KOPT-K1 (cell line): ENCODE results near the gene GALNT3.

ENCODE experiments used
- H3K27ac ChIP-seq: fragments of 200-600 bp; sonication (generic); 2 replicates; pipeline ENCODE4 v1.5.1; 2016; ENCODE audit warnings: antibody characterized with exemption, mild to moderate bottlenecking, low read depth, low read length; ENCODE audit not compliant: poor library complexity, severe bottlenecking
- H3K36me3 ChIP-seq: fragments of 200-600 bp; sonication (generic); 2 replicates; pipeline ENCODE4 v1.5.1; 2017; ENCODE audit warnings: antibody characterized with exemption, mild to moderate bottlenecking, low read length, moderate library complexity; ENCODE audit not compliant: insufficient read depth
- H3K9me3 ChIP-seq: fragments of 200-600 bp; sonication (generic); 2 replicates; pipeline ENCODE4 v1.5.1; 2017; ENCODE audit warnings: antibody characterized with exemption, low read length, mild to moderate bottlenecking; ENCODE audit not compliant: insufficient read depth, poor library complexity, severe bottlenecking

GALNT3 gene

GRCh38 chr2:165778653-165779451 is 15.2 kb downstream of the GALNT3 start:
- no peaks in the 10 kb centered on the region for H3K36me3 ChIP-seq
- H3K27ac ChIP-seq = no peak overlapping the region
- H3K9me3 ChIP-seq = peaks cover 6% of the 10 kb centered on the region

GRCh38 chr2:165778187-165778556 is 15.9 kb downstream of the GALNT3 start:
- Histone ChIP-seq H3K9me3 (peaks cover 6% of the 10 kb centered on the region), H3K27ac (no peak overlapping the region)

GRCh38 chr2:165777522-165778186 is 16.4 kb downstream of the GALNT3 start:
- Histone ChIP-seq H3K9me3 (peaks cover 6% of the 10 kb centered on the region), H3K36me3 (no peaks in the 10 kb centered on the region), H3K27ac (no peak overlapping the region)

More at GRCh38 chr2:165778187-165778556, 15.9 kb downstream of the GALNT3 start:
- no peaks in the 10 kb centered on the region for H3K36me3 ChIP-seq

GRCh38 chr2:165776796-165777195 is 17.3 kb downstream of the GALNT3 start:
- H3K9me3 ChIP-seq = peaks cover 6% of the 10 kb centered on the region
- H3K27ac ChIP-seq = no peak overlapping the region
- H3K36me3 ChIP-seq = no peaks in the 10 kb centered on the region

- no peaks in the 10 kb centered on the region for H3K36me3 ChIP-seq
- H3K27ac ChIP-seq = no peak overlapping the region
- peaks cover 6% of the 10 kb centered on the region for H3K9me3 ChIP-seq
Observed at GRCh38 chr2:165776013-165776412, 18.0 kb downstream of the GALNT3 start.

- Histone ChIP-seq H3K27ac (no peak overlapping the region), H3K36me3 (no peaks in the 10 kb centered on the region), H3K9me3 (no peaks in the 10 kb centered on the region)
Observed at GRCh38 chr2:165773684-165774083, 20.4 kb downstream of the GALNT3 start.

- no peak overlapping the region for H3K27ac ChIP-seq
- no peaks in the 10 kb centered on the region for H3K36me3 ChIP-seq
- H3K9me3 ChIP-seq = no peaks in the 10 kb centered on the region
Observed at GRCh38 chr2:165772183-165772582, 21.9 kb downstream of the GALNT3 start.

GRCh38 chr2:165766326-165766927 is 27.6 kb downstream of the GALNT3 start:
- H3K27ac ChIP-seq = no peak overlapping the region
- no peaks in the 10 kb centered on the region for H3K36me3 ChIP-seq
- H3K9me3 ChIP-seq = no peaks in the 10 kb centered on the region

- Histone ChIP-seq H3K9me3 (no peaks in the 10 kb centered on the region), H3K36me3 (no peaks in the 10 kb centered on the region), H3K27ac (no peak overlapping the region)
Observed at GRCh38 chr2:165762723-165763122, 31.3 kb downstream of the GALNT3 start.

- no peaks in the 10 kb centered on the region for H3K36me3 ChIP-seq
- H3K27ac ChIP-seq = no peak overlapping the region
- H3K9me3 ChIP-seq = no peaks in the 10 kb centered on the region
Observed at GRCh38 chr2:165757906-165758675, 36.0 kb downstream of the GALNT3 start.

GRCh38 chr2:165746501-165746900 is 47.5 kb downstream of the GALNT3 start:
- Histone ChIP-seq H3K36me3 (no peaks in the 10 kb centered on the region), H3K9me3 (no peaks in the 10 kb centered on the region), H3K27ac (no peak overlapping the region)

GRCh38 chr2:165745916-165746315 is 48.1 kb downstream of the GALNT3 start:
- Histone ChIP-seq H3K9me3 (no peaks in the 10 kb centered on the region), H3K36me3 (no peaks in the 10 kb centered on the region), H3K27ac (no peak overlapping the region)

- no peaks in the 10 kb centered on the region for H3K36me3 ChIP-seq
- H3K9me3 ChIP-seq = no peaks in the 10 kb centered on the region
- H3K27ac ChIP-seq = no peak overlapping the region
Observed at GRCh38 chr2:165743442-165743841, 50.6 kb downstream of the GALNT3 start.

- no peak overlapping the region for H3K27ac ChIP-seq
- H3K9me3 ChIP-seq = no peaks in the 10 kb centered on the region
- H3K36me3 ChIP-seq = no peaks in the 10 kb centered on the region
Observed at GRCh38 chr2:165725421-165725820, 68.6 kb downstream of the GALNT3 start.

- H3K27ac ChIP-seq = no peak overlapping the region
- H3K9me3 ChIP-seq = no peaks in the 10 kb centered on the region
Observed at GRCh38 chr2:165720511-165720910, 73.5 kb downstream of the GALNT3 start.

More at GRCh38 chr2:165720511-165720910, 73.5 kb downstream of the GALNT3 start:
- H3K36me3 ChIP-seq = no peaks in the 10 kb centered on the region
